ENCODE measurements around the gene IL1RAPL2.

GRCh38 chrX:105323928-105324327 is 757.9 kb downstream of the IL1RAPL2 start:
- no peak for TF ChIP-seq CTCF (conservative IDR thresholded peaks at IDR 0.05; ENCODE audit: low read depth, low read length)
- TF ChIP-seq FOS (IDR thresholded peaks at IDR 0.05; ENCODE audit: low read depth, low read length), result no peak
- no peak for TF ChIP-seq RAD21 (IDR thresholded peaks at IDR 0.05; ENCODE audit: low read length)
- no peak for TF ChIP-seq POLR2A (IDR thresholded peaks at IDR 0.05; ENCODE audit: low read depth, low read length)
- TF ChIP-seq RFX5 (IDR thresholded peaks at IDR 0.05; ENCODE audit: low read depth, low read length), result no peak
- no peak for TF ChIP-seq ELK1 (IDR thresholded peaks at IDR 0.05; ENCODE audit: borderline replicate concordance, low read depth, low read length)
- no peak for TF ChIP-seq MAFK (IDR thresholded peaks at IDR 0.05; ENCODE audit: low read depth, low read length)
- TF ChIP-seq MXI1 (IDR thresholded peaks at IDR 0.05; ENCODE audit: borderline replicate concordance, low read depth, low read length), result no peak
- TF ChIP-seq CEBPB (IDR thresholded peaks at IDR 0.05; ENCODE audit: low read depth, low read length), result no peak
- no peak for TF ChIP-seq NFE2L2 (IDR thresholded peaks at IDR 0.05; ENCODE audit: low read depth, low read length)
- no peak for TF ChIP-seq MAZ (IDR thresholded peaks at IDR 0.05; ENCODE audit: borderline replicate concordance, low read depth, low read length)
- TF ChIP-seq BHLHE40 (IDR thresholded peaks at IDR 0.05; ENCODE audit: low read depth, low read length), result no peak
- no peak for TF ChIP-seq USF2 (IDR thresholded peaks at IDR 0.05; ENCODE audit: low read depth, low read length)
- no peak for TF ChIP-seq SMC3 (IDR thresholded peaks at IDR 0.05; ENCODE audit: low read depth, low read length)
